ENCODE results near the gene POSTN.
"Not testable (repeated sequence)": the region's sequence is repeated elsewhere in the genome, so short reads cannot be mapped to it uniquely, and the experiment has no call there.

POSTN gene

DNA sequence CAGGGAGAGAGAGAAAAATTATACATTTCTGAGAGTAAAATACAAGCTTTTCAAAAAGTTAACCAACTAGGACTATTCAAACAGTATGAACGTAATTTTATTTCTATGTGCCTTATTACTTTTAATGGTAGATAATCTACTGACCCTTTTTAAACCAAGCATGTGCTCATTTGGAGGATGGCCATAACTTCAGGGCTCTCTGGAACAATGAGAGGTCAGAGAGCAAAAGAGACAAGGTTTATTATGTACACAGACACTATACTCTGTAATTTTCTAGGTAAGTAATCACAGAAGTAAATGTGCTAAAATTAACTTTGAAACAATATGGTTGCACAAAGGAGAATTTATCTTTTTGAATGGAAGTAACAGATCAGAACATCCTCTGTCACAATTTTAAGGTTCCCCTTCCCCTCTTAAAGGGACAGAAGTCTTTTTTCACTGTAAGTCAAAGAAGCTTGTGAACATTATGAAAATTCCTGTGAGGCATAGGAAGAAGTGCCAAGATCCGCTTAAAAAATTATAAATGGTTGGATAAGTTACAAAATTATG is 1.0 kb downstream of the POSTN start:
- H3K27ac ChIP-seq: no peak overlapping the region
- TF ChIP-seq, protein P1, sequence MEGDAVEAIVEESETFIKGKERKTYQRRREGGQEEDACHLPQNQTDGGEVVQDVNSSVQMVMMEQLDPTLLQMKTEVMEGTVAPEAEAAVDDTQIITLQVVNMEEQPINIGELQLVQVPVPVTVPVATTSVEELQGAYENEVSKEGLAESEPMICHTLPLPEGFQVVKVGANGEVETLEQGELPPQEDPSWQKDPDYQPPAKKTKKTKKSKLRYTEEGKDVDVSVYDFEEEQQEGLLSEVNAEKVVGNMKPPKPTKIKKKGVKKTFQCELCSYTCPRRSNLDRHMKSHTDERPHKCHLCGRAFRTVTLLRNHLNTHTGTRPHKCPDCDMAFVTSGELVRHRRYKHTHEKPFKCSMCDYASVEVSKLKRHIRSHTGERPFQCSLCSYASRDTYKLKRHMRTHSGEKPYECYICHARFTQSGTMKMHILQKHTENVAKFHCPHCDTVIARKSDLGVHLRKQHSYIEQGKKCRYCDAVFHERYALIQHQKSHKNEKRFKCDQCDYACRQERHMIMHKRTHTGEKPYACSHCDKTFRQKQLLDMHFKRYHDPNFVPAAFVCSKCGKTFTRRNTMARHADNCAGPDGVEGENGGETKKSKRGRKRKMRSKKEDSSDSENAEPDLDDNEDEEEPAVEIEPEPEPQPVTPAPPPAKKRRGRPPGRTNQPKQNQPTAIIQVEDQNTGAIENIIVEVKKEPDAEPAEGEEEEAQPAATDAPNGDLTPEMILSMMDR (conservative IDR thresholded peaks at IDR 0.05): no peak
- no peak for TF ChIP-seq ZFX (IDR thresholded peaks at IDR 0.05)

DNA sequence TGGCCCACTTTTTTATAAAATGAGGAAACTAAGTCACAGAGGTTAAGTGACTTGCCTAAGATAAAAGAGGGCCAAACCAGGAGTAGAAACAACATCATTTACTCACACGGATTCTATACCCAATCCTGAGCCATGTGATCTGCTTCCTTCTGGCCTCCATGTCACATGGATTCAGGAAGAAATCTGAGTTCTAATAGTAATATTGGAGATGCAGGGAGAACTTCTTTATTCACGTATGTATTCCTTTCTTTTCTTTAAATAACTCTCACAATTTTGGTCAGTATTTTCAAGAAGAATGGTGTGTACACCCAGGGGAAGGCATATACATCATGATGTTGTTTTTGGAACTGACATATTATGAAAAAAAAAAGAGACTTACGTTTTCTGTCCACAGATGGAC is 1.8 kb downstream of the POSTN start:
- no peak overlapping the region for H3K27ac ChIP-seq
- TF ChIP-seq, protein P1 (conservative IDR thresholded peaks at IDR 0.05): no peak
- TF ChIP-seq ZFX (IDR thresholded peaks at IDR 0.05): no peak

DNA sequence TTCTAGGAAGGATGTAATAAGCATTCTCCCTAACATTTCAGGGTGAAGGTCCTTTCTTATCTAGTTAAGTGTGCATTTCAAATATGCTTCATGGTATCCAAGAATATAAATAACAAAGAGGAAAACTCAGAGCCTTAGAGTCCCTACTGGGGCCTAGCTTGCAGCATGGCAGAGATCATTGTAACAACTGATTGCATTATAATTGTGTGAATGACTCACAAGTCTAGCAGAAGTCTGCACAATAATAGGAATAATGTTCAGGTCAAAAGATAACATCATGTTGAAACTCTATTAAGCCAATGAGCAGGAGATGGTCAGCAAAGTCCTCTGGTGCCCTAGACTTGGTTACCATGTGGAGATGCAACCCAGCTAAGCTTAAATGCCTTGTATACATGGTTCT is 3.4 kb downstream of the POSTN start:
- TF ChIP-seq, protein P1 (conservative IDR thresholded peaks at IDR 0.05): no peak
- no peak for TF ChIP-seq ZFX (IDR thresholded peaks at IDR 0.05)
- H3K27ac ChIP-seq: no peak overlapping the region

DNA sequence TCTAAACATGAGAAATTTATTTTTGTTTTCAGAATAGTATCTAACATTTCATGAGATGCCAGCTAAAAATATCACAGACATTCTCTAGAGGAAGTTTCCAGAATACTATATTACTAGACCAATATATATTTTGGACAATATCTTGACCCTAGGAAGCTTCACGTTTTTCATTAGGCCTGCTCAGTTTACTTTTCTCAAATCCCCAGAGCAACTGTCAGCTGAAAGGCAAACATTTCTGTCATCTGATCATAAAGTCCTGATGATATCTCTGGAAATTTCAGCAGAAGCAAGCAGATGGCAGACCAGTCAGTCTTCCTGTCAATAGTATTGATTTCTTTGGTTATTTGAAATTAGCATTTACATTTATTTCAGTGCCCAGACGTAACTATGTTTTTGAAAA is 4.0 kb downstream of the POSTN start:
- TF ChIP-seq, protein P1 (conservative IDR thresholded peaks at IDR 0.05): no peak
- TF ChIP-seq ZFX (IDR thresholded peaks at IDR 0.05): no peak
- H3K27ac ChIP-seq: no peak overlapping the region

DNA sequence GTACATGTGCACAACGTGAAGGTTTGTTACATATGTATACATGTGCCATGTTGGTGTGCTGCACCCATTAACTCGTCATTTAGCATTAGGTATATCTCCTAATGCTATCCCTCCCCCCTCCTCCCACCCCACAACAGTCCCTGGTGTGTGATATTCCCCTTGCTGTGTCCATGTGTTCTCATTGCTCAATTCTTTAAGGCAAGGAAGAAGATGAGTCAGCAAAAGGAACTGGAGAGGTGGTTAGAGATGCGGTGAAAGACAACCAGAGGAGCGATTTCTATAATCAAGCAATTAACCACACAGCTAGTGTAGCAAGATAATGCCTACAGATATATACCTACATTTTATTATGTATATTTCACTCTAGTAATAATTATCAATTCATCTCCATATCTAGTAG is 9.2 kb downstream of the POSTN start:
- not testable (repeated sequence) for H3K27ac ChIP-seq

DNA sequence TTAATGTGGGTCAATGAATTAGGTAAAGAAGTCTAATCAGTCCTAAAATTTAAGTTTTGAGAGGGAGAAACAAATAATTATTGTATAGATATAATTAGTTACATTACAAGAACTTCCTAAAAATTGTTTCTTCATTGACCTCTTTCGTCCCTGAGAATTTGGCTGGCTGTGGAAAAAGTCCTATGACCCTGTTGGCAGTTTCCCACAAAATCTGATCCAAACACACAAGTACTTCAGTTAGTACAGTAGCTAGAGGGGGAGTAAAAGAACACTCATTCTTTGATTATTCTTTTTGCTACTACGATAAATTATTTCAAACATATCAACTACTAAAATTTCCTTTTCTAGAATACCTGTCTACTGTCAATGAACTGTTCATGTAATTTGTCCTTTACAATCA is 11.3 kb downstream of the POSTN start:
- TF ChIP-seq ZFX (IDR thresholded peaks at IDR 0.05): no peak
- TF ChIP-seq, protein P1 (conservative IDR thresholded peaks at IDR 0.05): no peak
- no peak overlapping the region for H3K27ac ChIP-seq

DNA sequence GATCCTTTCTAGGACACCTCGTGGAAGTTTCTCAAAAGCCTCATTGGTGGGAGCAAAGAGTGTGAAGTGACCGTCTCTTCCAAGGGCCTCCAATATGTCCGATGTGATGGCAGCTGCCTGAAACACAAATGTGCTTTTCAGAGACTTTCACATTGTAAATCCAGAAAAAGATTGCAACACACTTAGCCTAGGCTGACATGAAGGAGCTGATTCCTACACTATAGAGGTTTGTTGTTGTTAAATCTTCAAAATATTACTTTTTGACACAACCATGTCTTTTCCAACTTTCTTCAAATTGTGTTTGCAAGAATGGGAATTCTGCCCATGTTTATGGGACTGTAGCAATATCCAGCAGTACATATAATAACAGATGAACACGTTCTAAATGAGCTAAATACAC is 12.4 kb downstream of the POSTN start:
- no peak overlapping the region for H3K27ac ChIP-seq
- TF ChIP-seq, protein P1 (conservative IDR thresholded peaks at IDR 0.05): no peak
- no peak for TF ChIP-seq ZFX (IDR thresholded peaks at IDR 0.05)

DNA sequence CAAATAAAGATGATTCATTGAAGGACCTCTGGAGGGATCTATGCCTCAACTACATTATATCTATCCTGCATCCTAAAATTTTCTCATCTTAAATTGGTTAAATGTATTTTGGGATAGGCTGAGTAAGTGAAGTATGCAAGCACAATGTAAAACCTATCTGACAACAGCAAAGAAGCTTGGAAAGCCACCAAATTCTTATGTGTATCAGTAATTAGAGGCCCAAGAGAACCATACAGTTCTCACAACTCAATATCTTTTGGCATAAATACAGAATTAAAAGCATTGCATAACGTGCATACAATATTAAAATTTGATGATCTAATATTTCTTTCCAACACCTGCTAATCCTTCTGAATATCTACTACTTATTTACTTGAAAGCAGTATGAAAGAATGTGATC is 13.0 kb downstream of the POSTN start:
- no peak overlapping the region for H3K27ac ChIP-seq
- TF ChIP-seq, protein P1 (conservative IDR thresholded peaks at IDR 0.05): no peak
- no peak for TF ChIP-seq ZFX (IDR thresholded peaks at IDR 0.05)
